Measurements from ENCODE around the gene SH3BP4.

Gene SH3BP4

DNA sequence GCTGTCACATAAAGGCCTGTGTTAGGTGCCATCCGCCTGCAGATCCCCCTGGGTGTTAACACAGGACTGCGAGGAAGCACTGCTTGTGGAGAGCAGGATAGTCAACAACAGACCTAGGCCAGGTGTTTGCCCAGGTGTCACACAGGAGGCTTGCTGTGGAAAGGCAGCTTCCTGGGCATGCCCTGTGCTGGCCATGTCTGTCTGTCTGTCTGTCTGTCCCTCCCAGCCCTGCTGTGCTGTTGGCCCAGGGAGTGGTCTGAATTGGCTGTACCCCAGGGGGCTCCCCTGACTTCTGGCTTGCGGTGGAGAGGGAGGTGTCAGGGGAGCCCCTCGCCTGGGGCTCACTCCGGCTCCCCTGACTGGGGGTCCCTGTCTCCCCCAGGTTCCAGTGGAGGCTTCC is 53.2 kb downstream of the SH3BP4 start:
- Histone ChIP-seq H3K27me3 (replicated peaks; ENCODE audit: control insufficient read depth, insufficient read depth, low read length, poor library complexity, severe bottlenecking) (no peaks in the 10 kb centered on the region), H3K36me3 (ENCODE audit: control insufficient read depth, insufficient read depth, low read length) (no peaks in the 10 kb centered on the region), H3K4me1 (ENCODE audit: control insufficient read depth, insufficient read depth, low read length, poor library complexity, severe bottlenecking) (no peaks in the 10 kb centered on the region), H3K9me3 (ENCODE audit: control insufficient read depth, low read length) (no peaks in the 10 kb centered on the region), H3K27ac (ENCODE audit: insufficient read depth, low read length, poor library complexity, severe bottlenecking) (no peak overlapping the region), H3K4me3 (ENCODE audit: insufficient read depth, low read depth, low read length, poor library complexity, severe bottlenecking) (no peak overlapping the region)
- DNase-seq = no peak

DNA sequence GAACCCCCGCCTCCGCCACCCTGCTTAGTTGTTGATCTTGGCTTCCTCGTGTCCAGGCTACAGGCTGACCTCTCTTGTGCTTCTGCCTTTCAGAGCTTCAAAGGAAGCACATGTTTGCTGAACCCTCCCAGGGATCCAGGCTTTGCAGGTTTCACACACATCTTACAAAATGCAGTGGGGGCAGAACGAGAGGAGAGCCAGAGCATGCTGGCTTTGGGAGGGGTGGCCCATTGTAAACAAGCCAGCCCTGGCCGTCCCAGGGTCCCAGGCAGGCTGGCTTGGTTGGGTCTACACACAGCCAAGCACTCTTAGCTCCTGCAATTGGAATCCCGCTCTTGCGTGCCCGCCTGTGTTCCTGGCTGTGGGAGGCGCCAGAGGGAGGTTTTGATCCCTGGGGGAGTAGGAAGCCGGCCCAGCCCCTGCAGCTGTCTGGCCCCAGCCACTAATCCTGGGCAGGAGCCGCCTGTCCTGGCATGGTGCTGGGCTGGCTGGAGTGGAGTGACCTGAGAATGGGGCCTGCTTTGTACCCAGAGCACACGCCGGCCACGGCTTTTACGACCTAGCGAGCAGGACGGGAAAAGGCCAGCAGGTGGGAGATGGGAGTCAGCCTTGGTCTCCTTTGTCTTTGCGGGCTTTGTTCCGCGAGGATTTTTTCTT is 53.9 kb downstream of the SH3BP4 start:
- Histone ChIP-seq H3K4me1 (ENCODE audit: control insufficient read depth, insufficient read depth, low read length, poor library complexity, severe bottlenecking) (no peaks in the 10 kb centered on the region), H3K27ac (ENCODE audit: insufficient read depth, low read length, poor library complexity, severe bottlenecking) (no peak overlapping the region), H3K9me3 (ENCODE audit: control insufficient read depth, low read length) (no peaks in the 10 kb centered on the region), H3K4me3 (ENCODE audit: insufficient read depth, low read depth, low read length, poor library complexity, severe bottlenecking) (no peak overlapping the region), H3K36me3 (ENCODE audit: control insufficient read depth, insufficient read depth, low read length) (no peaks in the 10 kb centered on the region), H3K27me3 (replicated peaks; ENCODE audit: control insufficient read depth, insufficient read depth, low read length, poor library complexity, severe bottlenecking) (no peaks in the 10 kb centered on the region)
- DNase-seq = no peak

DNA sequence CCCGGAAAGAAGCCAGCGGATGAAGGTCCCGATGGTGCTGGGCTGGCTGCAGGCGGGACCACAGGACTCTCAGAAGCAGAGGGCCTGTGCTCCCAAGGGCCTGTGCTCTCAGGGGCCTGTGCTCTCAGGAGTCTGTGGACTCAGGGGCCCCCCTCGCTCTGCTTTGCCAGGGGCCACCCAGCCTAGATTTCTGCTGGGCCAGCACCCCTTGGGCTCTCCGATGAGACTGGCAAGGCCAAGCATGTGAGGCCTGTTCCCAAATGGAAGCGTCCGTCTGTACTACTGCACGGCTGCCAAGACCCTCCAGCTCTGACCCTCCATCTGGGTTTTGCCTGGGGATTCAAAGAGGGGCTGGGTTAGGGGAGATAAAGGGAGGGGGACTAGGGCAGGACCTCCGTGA is 54.6 kb downstream of the SH3BP4 start:
- Histone ChIP-seq H3K27ac (ENCODE audit: insufficient read depth, low read length, poor library complexity, severe bottlenecking) (no peak overlapping the region), H3K4me3 (ENCODE audit: insufficient read depth, low read depth, low read length, poor library complexity, severe bottlenecking) (no peak overlapping the region), H3K27me3 (replicated peaks; ENCODE audit: control insufficient read depth, insufficient read depth, low read length, poor library complexity, severe bottlenecking) (no peaks in the 10 kb centered on the region), H3K4me1 (ENCODE audit: control insufficient read depth, insufficient read depth, low read length, poor library complexity, severe bottlenecking) (no peaks in the 10 kb centered on the region), H3K36me3 (ENCODE audit: control insufficient read depth, insufficient read depth, low read length) (no peaks in the 10 kb centered on the region), H3K9me3 (ENCODE audit: control insufficient read depth, low read length) (no peaks in the 10 kb centered on the region)
- DNase-seq = no peak

DNA sequence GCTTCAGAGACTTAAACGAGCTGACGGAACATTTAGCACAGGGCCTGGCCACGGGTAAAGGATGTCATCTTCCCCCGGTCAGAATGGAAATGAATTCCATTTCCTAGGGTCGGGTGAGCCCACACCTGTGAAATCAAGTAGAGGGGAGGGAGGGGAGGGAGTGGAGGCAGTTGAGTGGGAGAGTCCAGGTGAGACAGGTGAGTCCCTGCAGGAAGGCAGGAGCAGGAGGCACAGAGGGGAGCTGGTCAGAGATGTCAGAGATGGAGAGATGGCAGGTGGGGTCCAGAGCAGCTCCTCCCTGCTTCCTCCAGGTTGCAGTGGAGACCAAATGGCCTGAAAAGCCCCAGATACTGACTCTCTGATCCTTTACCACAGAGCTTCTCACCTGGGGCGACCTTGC is 55.2 kb downstream of the SH3BP4 start:
- H3K4me3 ChIP-seq (ENCODE audit: insufficient read depth, low read depth, low read length, poor library complexity, severe bottlenecking) = no peak overlapping the region
- H3K27ac ChIP-seq (ENCODE audit: insufficient read depth, low read length, poor library complexity, severe bottlenecking) = no peak overlapping the region
- H3K4me1 ChIP-seq (ENCODE audit: control insufficient read depth, insufficient read depth, low read length, poor library complexity, severe bottlenecking) = no peaks in the 10 kb centered on the region
- no peak for DNase-seq
- no peaks in the 10 kb centered on the region for H3K9me3 ChIP-seq (ENCODE audit: control insufficient read depth, low read length)
- no peaks in the 10 kb centered on the region for H3K27me3 ChIP-seq (replicated peaks; ENCODE audit: control insufficient read depth, insufficient read depth, low read length, poor library complexity, severe bottlenecking)
- H3K36me3 ChIP-seq (ENCODE audit: control insufficient read depth, insufficient read depth, low read length) = no peaks in the 10 kb centered on the region

DNA sequence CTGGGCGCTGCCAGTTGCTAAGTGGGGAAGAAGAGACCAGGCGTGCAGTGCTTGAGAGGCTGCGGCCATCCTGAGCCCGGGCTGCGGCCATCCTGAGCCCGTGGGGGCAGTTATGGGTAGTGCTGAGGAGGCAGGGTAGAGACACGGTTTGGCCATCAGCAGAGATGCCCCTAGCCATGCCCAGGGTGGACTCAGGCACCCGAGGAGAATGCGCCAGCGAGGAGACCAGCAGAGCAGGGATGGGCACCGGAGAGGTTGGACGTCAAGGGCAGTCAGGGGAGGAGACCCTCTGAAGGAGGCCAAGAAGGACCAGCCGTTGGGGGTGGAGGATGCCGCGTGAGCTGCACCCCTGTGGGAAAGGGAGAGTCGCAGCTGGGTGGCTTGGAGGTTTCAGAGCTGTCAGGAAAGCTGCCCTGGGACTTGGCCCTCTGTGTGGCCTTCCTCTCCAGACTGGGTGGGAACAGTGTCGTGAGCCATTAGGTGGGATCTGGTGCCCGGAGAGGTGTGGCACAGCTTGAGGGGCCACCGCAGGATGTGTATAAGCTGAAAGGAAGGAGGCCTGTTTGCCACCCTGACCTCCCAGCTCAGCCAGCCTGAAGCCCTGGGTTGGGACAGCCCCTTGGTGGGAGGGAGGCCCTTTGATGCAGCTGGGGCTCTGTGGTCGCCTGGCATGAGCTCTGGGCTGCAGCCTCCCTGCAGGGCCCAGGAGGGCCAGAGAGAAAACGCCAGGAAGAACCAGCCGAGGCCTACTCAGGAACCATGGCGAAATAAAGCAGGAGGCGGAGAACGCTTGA is 56.0 kb downstream of the SH3BP4 start:
- Histone ChIP-seq H3K27ac (ENCODE audit: insufficient read depth, low read length, poor library complexity, severe bottlenecking) (no peak overlapping the region), H3K27me3 (replicated peaks; ENCODE audit: control insufficient read depth, insufficient read depth, low read length, poor library complexity, severe bottlenecking) (no peaks in the 10 kb centered on the region), H3K4me3 (ENCODE audit: insufficient read depth, low read depth, low read length, poor library complexity, severe bottlenecking) (no peak overlapping the region), H3K36me3 (ENCODE audit: control insufficient read depth, insufficient read depth, low read length) (no peaks in the 10 kb centered on the region), H3K4me1 (ENCODE audit: control insufficient read depth, insufficient read depth, low read length, poor library complexity, severe bottlenecking) (no peaks in the 10 kb centered on the region), H3K9me3 (ENCODE audit: control insufficient read depth, low read length) (no peaks in the 10 kb centered on the region)
- no peak for DNase-seq

DNA sequence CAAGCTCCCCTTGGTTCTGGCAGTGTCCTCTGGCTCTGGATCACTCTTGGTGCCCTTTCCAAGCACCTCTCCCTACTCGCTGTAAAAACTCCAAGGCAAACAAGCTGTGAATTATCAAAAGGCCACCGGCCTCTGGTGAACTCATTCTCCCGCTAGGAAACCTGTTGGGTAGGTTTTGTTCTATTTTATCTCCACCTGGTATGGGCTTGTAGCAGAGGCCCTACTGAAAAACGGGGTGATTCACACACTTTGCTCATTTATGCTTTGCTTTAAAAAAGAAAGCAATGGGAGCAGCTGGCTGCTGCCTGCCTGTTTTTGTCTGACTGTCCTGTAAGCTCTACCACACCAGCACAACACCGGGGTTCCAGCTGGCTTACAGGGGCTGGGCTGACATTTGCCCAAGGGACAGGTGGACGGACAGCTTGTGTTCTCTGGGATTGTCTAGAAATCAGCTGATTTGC is 56.8 kb downstream of the SH3BP4 start:
- Histone ChIP-seq H3K4me1 (ENCODE audit: control insufficient read depth, insufficient read depth, low read length, poor library complexity, severe bottlenecking) (no peaks in the 10 kb centered on the region), H3K36me3 (ENCODE audit: control insufficient read depth, insufficient read depth, low read length) (no peaks in the 10 kb centered on the region), H3K4me3 (ENCODE audit: insufficient read depth, low read depth, low read length, poor library complexity, severe bottlenecking) (no peak overlapping the region), H3K9me3 (ENCODE audit: control insufficient read depth, low read length) (no peaks in the 10 kb centered on the region), H3K27me3 (replicated peaks; ENCODE audit: control insufficient read depth, insufficient read depth, low read length, poor library complexity, severe bottlenecking) (no peaks in the 10 kb centered on the region), H3K27ac (ENCODE audit: insufficient read depth, low read length, poor library complexity, severe bottlenecking) (no peak overlapping the region)
- DNase-seq = no peak

DNA sequence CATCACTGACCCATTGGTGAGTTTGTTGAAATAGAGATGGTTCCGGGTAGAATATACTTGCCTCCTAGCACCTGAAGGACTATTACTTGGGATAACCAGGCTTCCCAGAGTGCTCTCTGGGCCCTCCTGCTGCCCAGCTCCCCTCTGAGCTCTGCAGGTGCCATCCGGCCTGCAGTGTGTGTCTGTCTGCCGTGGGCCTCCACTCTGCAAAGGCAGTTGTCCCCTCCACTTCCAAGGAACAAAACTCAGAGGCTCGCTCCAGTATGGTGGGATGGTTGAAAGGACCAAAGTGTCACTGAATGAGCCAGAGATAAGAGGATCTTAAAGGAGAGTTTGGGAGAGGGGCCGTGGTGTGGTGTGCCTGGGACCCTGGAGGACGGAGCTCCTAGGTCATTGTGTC is 57.3 kb downstream of the SH3BP4 start:
- DNase-seq = no peak
- no peaks in the 10 kb centered on the region for H3K36me3 ChIP-seq (ENCODE audit: control insufficient read depth, insufficient read depth, low read length)
- no peaks in the 10 kb centered on the region for H3K27me3 ChIP-seq (replicated peaks; ENCODE audit: control insufficient read depth, insufficient read depth, low read length, poor library complexity, severe bottlenecking)
- no peak overlapping the region for H3K4me3 ChIP-seq (ENCODE audit: insufficient read depth, low read depth, low read length, poor library complexity, severe bottlenecking)
- no peak overlapping the region for H3K27ac ChIP-seq (ENCODE audit: insufficient read depth, low read length, poor library complexity, severe bottlenecking)
- no peaks in the 10 kb centered on the region for H3K4me1 ChIP-seq (ENCODE audit: control insufficient read depth, insufficient read depth, low read length, poor library complexity, severe bottlenecking)
- no peaks in the 10 kb centered on the region for H3K9me3 ChIP-seq (ENCODE audit: control insufficient read depth, low read length)

DNA sequence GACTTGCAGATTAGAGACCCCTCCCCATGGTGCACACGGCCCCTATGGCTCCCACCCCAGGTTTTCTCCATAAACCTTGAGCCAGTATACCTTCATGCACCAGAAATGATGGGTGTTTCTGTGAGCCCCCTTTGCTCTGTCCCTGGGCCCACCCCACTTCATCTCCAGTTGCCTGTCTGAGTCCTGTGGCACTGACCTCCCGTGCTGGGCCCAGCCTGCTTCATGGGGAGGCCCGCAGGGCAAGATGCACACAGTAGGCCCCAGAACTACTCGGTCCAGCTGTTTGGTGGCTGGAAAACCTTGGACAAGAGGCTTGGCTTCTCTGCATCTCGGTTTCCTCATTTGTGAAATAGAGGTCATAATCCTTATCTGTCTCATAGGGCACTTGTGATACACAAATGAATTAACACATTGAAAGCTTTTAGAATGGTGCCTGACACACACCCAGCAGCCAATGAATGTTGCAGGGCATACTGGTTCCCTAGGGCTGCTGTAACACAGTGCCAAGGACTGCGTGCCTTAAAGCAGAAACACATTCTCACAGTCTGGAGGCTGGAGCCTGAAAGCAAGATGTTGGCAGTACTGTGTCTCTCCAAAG is 58.4 kb downstream of the SH3BP4 start:
- Histone ChIP-seq H3K27me3 (replicated peaks; ENCODE audit: control insufficient read depth, insufficient read depth, low read length, poor library complexity, severe bottlenecking) (no peaks in the 10 kb centered on the region), H3K4me1 (ENCODE audit: control insufficient read depth, insufficient read depth, low read length, poor library complexity, severe bottlenecking) (no peaks in the 10 kb centered on the region), H3K9me3 (ENCODE audit: control insufficient read depth, low read length) (no peaks in the 10 kb centered on the region), H3K27ac (ENCODE audit: insufficient read depth, low read length, poor library complexity, severe bottlenecking) (no peak overlapping the region), H3K4me3 (ENCODE audit: insufficient read depth, low read depth, low read length, poor library complexity, severe bottlenecking) (no peak overlapping the region), H3K36me3 (ENCODE audit: control insufficient read depth, insufficient read depth, low read length) (no peaks in the 10 kb centered on the region)
- no peak for DNase-seq

DNA sequence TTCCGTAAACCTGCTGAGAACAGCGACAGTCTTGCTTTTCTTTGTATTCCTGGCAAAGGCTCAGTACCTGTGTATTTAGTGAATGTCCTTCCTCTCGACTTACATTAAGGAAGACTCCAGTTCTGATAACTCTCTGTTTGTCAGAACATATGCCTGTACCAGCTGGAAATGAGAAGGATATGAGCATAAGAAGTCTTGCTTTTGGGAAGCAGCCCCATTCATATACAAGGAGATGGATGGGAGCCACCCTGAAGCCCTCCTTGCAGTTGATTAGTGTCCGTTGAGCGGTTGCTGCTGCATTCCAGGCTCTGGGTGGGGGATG is 59.8 kb downstream of the SH3BP4 start:
- H3K9me3 ChIP-seq (ENCODE audit: control insufficient read depth, low read length) = no peaks in the 10 kb centered on the region
- no peak overlapping the region for H3K27ac ChIP-seq (ENCODE audit: insufficient read depth, low read length, poor library complexity, severe bottlenecking)
- no peak overlapping the region for H3K4me3 ChIP-seq (ENCODE audit: insufficient read depth, low read depth, low read length, poor library complexity, severe bottlenecking)
- H3K36me3 ChIP-seq (ENCODE audit: control insufficient read depth, insufficient read depth, low read length) = no peaks in the 10 kb centered on the region
- no peaks in the 10 kb centered on the region for H3K4me1 ChIP-seq (ENCODE audit: control insufficient read depth, insufficient read depth, low read length, poor library complexity, severe bottlenecking)
- DNase-seq = no peak
- no peaks in the 10 kb centered on the region for H3K27me3 ChIP-seq (replicated peaks; ENCODE audit: control insufficient read depth, insufficient read depth, low read length, poor library complexity, severe bottlenecking)

DNA sequence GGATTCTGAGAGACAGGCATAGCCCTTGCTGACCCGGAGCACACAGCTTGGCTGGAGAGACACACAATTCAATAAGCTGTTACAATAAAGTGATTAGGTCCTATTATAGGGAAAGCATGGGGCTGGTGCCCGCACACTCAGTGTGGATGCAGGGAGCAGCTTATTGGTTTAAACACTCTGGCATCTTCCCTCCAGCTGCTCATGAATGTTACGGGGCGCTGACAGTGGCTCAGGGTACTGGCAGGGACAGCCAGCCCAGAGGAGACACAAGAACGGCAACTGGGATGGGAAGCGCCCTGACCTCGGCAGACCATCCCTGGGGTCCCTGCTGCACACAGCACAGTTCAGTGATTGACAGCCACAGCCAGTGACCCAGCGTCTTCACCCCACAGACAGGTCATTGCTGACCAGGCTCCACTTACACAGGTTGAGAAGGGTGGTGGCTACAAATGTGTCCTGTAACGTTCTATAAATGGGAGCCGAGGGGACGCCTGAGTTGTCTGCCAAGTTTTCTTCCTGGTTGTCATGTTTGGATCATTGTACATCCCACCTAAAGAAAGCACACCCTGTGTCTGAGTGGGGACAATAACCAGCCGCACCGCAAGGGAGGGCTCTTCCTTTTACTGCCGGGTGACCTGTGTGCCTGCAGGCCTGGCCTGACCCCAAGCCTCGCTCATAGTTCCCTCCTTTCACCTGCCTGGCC is 60.3 kb downstream of the SH3BP4 start:
- H3K4me1 ChIP-seq (ENCODE audit: control insufficient read depth, insufficient read depth, low read length, poor library complexity, severe bottlenecking) = no peaks in the 10 kb centered on the region
- H3K27me3 ChIP-seq (replicated peaks; ENCODE audit: control insufficient read depth, insufficient read depth, low read length, poor library complexity, severe bottlenecking) = no peaks in the 10 kb centered on the region
- no peaks in the 10 kb centered on the region for H3K36me3 ChIP-seq (ENCODE audit: control insufficient read depth, insufficient read depth, low read length)
- no peak for DNase-seq
- no peak overlapping the region for H3K27ac ChIP-seq (ENCODE audit: insufficient read depth, low read length, poor library complexity, severe bottlenecking)
- no peak overlapping the region for H3K4me3 ChIP-seq (ENCODE audit: insufficient read depth, low read depth, low read length, poor library complexity, severe bottlenecking)
- H3K9me3 ChIP-seq (ENCODE audit: control insufficient read depth, low read length) = no peaks in the 10 kb centered on the region
